PC-3 (cell line): Measurements from ENCODE around the gene ALG9.

ENCODE experiments used
- CTCF ChIP-seq: fragments of 300-600 bp; sonication (generic); conservative IDR thresholded peaks from 2 replicates; pipeline ENCODE4 v1.5.1; 2017; ENCODE audit warnings: antibody characterized with exemption, low read depth, mild to moderate bottlenecking, low read length
- EZH2 ChIP-seq: fragments of 300-600 bp; sonication (generic); IDR thresholded peaks from one replicate; pipeline ENCODE4 v1.6.1; 2017; ENCODE audit warnings: antibody characterized with exemption, mild to moderate bottlenecking, low read length; ENCODE audit not compliant: unreplicated experiment

GRCh38 chr11:111739299-111739698 is 132.1 kb downstream of the ALG9 start:
- TF ChIP-seq EZH2 (no peak), CTCF (no peak)
